ENCODE measurements around the gene TNS1.

The TNS1 gene

DNA sequence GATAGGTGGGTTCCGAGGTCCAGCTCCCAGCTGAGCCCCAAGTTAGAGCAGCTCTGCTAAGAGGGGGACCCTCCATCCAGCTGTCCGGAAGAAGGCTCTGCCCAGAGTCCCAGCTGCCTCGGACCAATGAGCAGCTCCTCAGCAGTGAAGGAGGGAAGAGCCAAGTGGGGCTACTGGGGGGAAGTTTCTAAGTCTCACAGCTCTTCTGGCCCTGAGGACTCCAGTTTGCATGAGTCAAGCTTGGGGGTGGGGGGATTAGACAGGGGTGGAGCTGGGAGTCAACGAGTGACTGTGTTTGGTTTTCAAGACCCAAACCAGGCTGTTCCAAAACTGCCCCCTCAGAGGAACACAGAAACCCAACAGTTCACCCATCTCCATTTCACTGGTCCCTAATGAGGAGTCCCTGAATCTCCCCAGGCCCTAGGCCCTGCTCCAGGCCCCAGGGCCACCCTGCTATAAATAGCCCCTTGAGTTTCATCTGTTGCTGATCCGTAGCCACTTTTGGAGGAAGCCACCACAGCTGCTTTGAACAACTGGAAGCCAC, 100.9 kb downstream of the TNS1 start:
- H3K27ac ChIP-seq = no peak overlapping the region
- no peaks in the 10 kb centered on the region for H3K9me3 ChIP-seq
- TF ChIP-seq, protein P1, sequence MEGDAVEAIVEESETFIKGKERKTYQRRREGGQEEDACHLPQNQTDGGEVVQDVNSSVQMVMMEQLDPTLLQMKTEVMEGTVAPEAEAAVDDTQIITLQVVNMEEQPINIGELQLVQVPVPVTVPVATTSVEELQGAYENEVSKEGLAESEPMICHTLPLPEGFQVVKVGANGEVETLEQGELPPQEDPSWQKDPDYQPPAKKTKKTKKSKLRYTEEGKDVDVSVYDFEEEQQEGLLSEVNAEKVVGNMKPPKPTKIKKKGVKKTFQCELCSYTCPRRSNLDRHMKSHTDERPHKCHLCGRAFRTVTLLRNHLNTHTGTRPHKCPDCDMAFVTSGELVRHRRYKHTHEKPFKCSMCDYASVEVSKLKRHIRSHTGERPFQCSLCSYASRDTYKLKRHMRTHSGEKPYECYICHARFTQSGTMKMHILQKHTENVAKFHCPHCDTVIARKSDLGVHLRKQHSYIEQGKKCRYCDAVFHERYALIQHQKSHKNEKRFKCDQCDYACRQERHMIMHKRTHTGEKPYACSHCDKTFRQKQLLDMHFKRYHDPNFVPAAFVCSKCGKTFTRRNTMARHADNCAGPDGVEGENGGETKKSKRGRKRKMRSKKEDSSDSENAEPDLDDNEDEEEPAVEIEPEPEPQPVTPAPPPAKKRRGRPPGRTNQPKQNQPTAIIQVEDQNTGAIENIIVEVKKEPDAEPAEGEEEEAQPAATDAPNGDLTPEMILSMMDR (IDR thresholded peaks at IDR 0.05) = no peak
- H3K36me3 ChIP-seq = no peaks in the 10 kb centered on the region
- H3K4me3 ChIP-seq (ENCODE audit: low read depth in 1 of 2, low read length in 1 of 2) = no peak overlapping the region
- H3K4me1 ChIP-seq (ENCODE audit: control insufficient read depth in 1 of 2, insufficient read depth in 1 of 2, low read depth in 1 of 2, low read length in 1 of 2) = no peaks in the 10 kb centered on the region
- H3K27me3 ChIP-seq = peaks cover 33% of the 10 kb centered on the region

DNA sequence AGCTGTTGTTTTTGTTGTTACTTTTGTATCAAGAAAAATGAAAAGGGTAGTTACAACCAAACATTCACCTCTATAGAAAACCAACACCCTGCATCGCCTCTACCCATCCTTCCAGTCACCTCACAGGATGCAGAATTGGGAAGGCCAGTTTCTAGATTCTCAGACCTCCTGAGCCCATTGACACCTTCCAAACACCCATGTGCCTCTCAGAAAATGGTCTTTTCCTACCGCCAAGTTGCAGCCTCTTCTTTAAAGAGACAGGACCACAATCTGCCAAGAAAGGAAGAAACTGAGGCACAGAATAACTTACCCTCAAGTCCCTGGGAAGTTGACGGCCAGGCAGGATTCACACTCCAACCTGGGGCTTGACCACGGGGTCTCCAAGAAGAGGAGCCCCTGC, 101.4 kb downstream of the TNS1 start:
- no peaks in the 10 kb centered on the region for H3K9me3 ChIP-seq
- no peak overlapping the region for H3K4me3 ChIP-seq (ENCODE audit: low read depth in 1 of 2, low read length in 1 of 2)
- H3K36me3 ChIP-seq = no peaks in the 10 kb centered on the region
- TF ChIP-seq, protein P1 (IDR thresholded peaks at IDR 0.05) = no peak
- no peak overlapping the region for H3K27ac ChIP-seq
- H3K27me3 ChIP-seq = peaks cover 28% of the 10 kb centered on the region
- H3K4me1 ChIP-seq (ENCODE audit: control insufficient read depth in 1 of 2, insufficient read depth in 1 of 2, low read depth in 1 of 2, low read length in 1 of 2) = no peaks in the 10 kb centered on the region

DNA sequence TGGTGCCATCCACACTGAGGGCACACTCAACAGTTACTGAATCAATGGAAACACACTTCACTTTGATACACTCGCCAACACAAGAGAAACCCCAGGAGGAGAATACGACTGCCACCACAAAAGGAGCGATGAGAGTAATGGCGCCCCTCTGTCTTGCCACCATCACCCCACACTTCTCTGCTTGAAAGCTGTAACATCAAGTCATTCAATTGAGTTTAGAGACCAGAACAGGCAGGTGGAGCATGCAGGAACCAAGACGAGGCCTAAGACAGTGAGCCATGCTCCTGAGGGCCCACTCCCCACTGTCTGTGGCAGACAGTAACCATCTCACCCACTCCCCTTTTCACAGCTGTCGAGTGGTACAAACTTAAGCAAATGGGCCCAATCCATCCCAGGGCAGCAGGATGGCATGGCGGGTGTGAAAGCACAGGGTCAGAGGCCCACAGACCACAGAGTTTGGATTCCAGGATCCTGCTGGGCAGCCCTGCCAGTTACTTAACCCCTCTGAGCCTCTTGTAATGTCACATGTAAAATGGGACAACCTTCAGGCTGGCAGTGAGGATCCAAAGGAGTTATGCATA, 101.9 kb downstream of the TNS1 start:
- no peaks in the 10 kb centered on the region for H3K9me3 ChIP-seq
- H3K4me1 ChIP-seq (ENCODE audit: control insufficient read depth in 1 of 2, insufficient read depth in 1 of 2, low read depth in 1 of 2, low read length in 1 of 2) = no peaks in the 10 kb centered on the region
- H3K36me3 ChIP-seq = no peaks in the 10 kb centered on the region
- peaks cover 23% of the 10 kb centered on the region for H3K27me3 ChIP-seq
- no peak overlapping the region for H3K27ac ChIP-seq
- H3K4me3 ChIP-seq (ENCODE audit: low read depth in 1 of 2, low read length in 1 of 2) = no peak overlapping the region
- TF ChIP-seq, protein P1 (IDR thresholded peaks at IDR 0.05) = no peak

DNA sequence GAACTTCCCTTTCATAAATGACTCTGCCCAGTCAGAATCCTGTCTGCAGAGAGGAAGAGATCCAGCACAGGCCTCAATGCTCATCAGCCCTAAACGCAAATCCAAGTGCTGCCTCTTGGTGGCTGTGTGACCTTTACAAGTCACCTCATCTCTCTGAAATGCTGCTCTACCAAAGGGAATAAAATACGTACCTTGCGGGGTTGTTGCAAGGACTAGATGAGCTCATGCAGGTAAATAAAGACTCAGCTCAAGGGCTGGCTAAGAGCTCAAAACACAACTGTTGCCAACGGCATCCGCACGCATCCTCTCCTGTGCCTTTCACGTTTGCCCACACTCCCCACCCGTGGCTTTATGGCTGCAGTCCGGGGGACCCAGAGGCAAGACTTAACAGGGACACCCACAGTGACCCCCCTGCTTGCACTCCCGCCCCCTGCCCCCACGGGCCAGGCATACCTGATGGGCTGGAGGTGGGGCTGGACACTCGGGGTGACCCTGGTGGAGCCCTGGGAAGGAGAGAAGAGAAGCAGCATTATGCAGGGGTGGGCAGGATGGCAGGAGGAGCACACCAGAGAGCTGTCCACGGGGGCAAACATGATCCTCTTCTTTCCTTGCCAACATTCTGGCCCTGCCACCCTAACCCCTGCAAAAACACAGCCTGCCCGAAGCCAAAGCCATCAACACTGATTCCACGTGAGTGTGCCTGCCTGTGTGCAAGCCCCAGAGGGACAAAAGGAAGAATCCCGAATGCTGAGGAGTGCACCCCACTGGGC, 102.6 kb downstream of the TNS1 start:
- peaks cover 17% of the 10 kb centered on the region for H3K27me3 ChIP-seq
- H3K4me3 ChIP-seq (ENCODE audit: low read depth in 1 of 2, low read length in 1 of 2) = no peak overlapping the region
- TF ChIP-seq, protein P1 (IDR thresholded peaks at IDR 0.05) = no peak
- no peaks in the 10 kb centered on the region for H3K4me1 ChIP-seq (ENCODE audit: control insufficient read depth in 1 of 2, insufficient read depth in 1 of 2, low read depth in 1 of 2, low read length in 1 of 2)
- H3K9me3 ChIP-seq = no peaks in the 10 kb centered on the region
- no peak overlapping the region for H3K27ac ChIP-seq
- H3K36me3 ChIP-seq = no peaks in the 10 kb centered on the region

DNA sequence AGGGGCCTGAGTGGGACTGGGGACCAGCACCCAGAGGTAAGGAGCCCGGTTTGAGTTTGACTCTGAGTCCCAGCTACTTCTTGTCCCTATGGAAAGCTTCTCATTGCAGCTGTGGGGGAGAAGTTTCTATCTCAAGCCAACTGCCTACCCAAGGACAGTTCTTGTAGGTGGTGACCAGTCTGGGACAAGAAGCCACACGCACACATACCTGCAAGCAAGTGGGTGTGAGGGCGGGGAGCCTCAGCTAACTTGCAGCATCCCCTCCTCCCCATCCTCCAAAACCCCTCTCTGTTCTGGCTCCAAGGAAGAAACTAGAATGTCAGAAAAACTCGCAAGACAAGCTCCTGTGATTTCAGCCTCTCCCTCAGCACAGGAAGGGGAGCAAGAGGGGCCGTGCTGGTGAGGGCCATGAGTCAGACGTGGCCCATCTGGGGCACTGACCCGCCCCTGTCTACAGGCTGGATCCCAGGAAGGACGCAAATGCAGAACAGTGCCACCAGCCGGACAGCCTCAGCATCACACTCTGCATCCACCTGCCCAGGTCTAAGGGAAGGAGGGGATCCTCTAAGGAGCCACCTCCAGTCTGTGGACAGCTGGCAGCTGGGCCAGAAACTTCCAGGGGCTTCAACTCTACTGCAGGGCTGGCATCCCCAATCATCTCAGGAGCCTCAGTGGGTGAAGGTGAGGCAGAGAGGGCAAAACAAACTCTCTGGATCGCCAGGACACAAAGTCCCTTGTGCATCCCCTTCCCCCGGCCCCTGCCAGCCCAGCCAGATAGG, 103.4 kb downstream of the TNS1 start:
- no peaks in the 10 kb centered on the region for H3K9me3 ChIP-seq
- TF ChIP-seq, protein P1 (IDR thresholded peaks at IDR 0.05) = no peak
- H3K27ac ChIP-seq = no peak overlapping the region
- H3K36me3 ChIP-seq = no peaks in the 10 kb centered on the region
- H3K4me1 ChIP-seq (ENCODE audit: control insufficient read depth in 1 of 2, insufficient read depth in 1 of 2, low read depth in 1 of 2, low read length in 1 of 2) = no peaks in the 10 kb centered on the region
- H3K27me3 ChIP-seq = peaks cover 9% of the 10 kb centered on the region
- no peak overlapping the region for H3K4me3 ChIP-seq (ENCODE audit: low read depth in 1 of 2, low read length in 1 of 2)

Measured in neutrophil (primary cell).